ENCODE results near the gene POTEG. TPM values are rescaled to one million over a fixed set of nuclear protein-coding genes. Genes with fewer than 3 reads are reported as not detected.
"Not testable (repeated sequence)": the region's sequence is repeated elsewhere in the genome, so short reads cannot be mapped to it uniquely, and the experiment has no call there.

The POTEG gene
- total RNA-seq = not detected
- long read RNA-seq = 0 reads

- H3K9me3 ChIP-seq (replicated peaks); intact Hi-C loops (cut with micrococcal nuclease); H3K27ac ChIP-seq (replicated peaks); H3K36me3 ChIP-seq; H3K27me3 ChIP-seq (ENCODE audit: low read depth); H3K4me1 ChIP-seq; H3K4me3 ChIP-seq; DNase-seq: not testable (repeated sequence)
Measured at GRCh38 chr14:19434241-19434640, at the start of gene POTEG. Gene POTEG, minus strand, starts transcription at chr14:19434341. Its CDS starts 52 bp downstream, at chr14:19434289.

- H3K36me3 ChIP-seq; H3K4me1 ChIP-seq; H3K4me3 ChIP-seq; intact Hi-C loops (cut with micrococcal nuclease); H3K9me3 ChIP-seq (replicated peaks); H3K27ac ChIP-seq (replicated peaks); DNase-seq; H3K27me3 ChIP-seq (ENCODE audit: low read depth): not testable (repeated sequence)
Measured at GRCh38 chr14:19482093-19482492, 48.0 kb upstream of the POTEG start.

- DNase-seq; H3K27me3 ChIP-seq (ENCODE audit: low read depth); H3K36me3 ChIP-seq; H3K4me1 ChIP-seq; H3K9me3 ChIP-seq (replicated peaks); H3K27ac ChIP-seq (replicated peaks); H3K4me3 ChIP-seq; intact Hi-C loops (cut with micrococcal nuclease): not testable (repeated sequence)
Measured at GRCh38 chr14:19481421-19481820, 47.3 kb upstream of the POTEG start.

- H3K36me3 ChIP-seq; H3K27me3 ChIP-seq (ENCODE audit: low read depth); H3K27ac ChIP-seq (replicated peaks); H3K4me3 ChIP-seq; H3K9me3 ChIP-seq (replicated peaks); H3K4me1 ChIP-seq; DNase-seq; intact Hi-C loops (cut with micrococcal nuclease): not testable (repeated sequence)
Measured at GRCh38 chr14:19480491-19480890, 46.4 kb upstream of the POTEG start.

- H3K27me3 ChIP-seq (ENCODE audit: low read depth); H3K9me3 ChIP-seq (replicated peaks); DNase-seq; H3K36me3 ChIP-seq; H3K4me1 ChIP-seq; H3K27ac ChIP-seq (replicated peaks); intact Hi-C loops (cut with micrococcal nuclease); H3K4me3 ChIP-seq: not testable (repeated sequence)
Measured at GRCh38 chr14:19445761-19446160, 11.6 kb upstream of the POTEG start.

GRCh38 chr14:19439826-19440225 is 5.7 kb upstream of the POTEG start:
- H3K36me3 ChIP-seq; DNase-seq; H3K4me3 ChIP-seq; H3K27me3 ChIP-seq (ENCODE audit: low read depth); H3K9me3 ChIP-seq (replicated peaks); H3K4me1 ChIP-seq; H3K27ac ChIP-seq (replicated peaks); intact Hi-C loops (cut with micrococcal nuclease): not testable (repeated sequence)

- H3K27ac ChIP-seq (replicated peaks); DNase-seq; H3K9me3 ChIP-seq (replicated peaks); H3K4me3 ChIP-seq; intact Hi-C loops (cut with micrococcal nuclease); H3K27me3 ChIP-seq (ENCODE audit: low read depth); H3K36me3 ChIP-seq; H3K4me1 ChIP-seq: not testable (repeated sequence)
Measured at GRCh38 chr14:19439219-19439618, 5.1 kb upstream of the POTEG start.

GRCh38 chr14:19437126-19437443 is 2.9 kb upstream of the POTEG start:
- intact Hi-C loops (cut with micrococcal nuclease); H3K27ac ChIP-seq (replicated peaks); H3K27me3 ChIP-seq (ENCODE audit: low read depth); H3K4me3 ChIP-seq; H3K4me1 ChIP-seq; H3K9me3 ChIP-seq (replicated peaks); H3K36me3 ChIP-seq; DNase-seq: not testable (repeated sequence)

GRCh38 chr14:19436311-19437125 is 2.4 kb upstream of the POTEG start:
- H3K9me3 ChIP-seq (replicated peaks); H3K27me3 ChIP-seq (ENCODE audit: low read depth); H3K4me1 ChIP-seq; H3K36me3 ChIP-seq; intact Hi-C loops (cut with micrococcal nuclease); H3K27ac ChIP-seq (replicated peaks); H3K4me3 ChIP-seq; DNase-seq: not testable (repeated sequence)

GRCh38 chr14:19435852-19436251 is 1.7 kb upstream of the POTEG start:
- H3K4me1 ChIP-seq; H3K36me3 ChIP-seq; H3K27ac ChIP-seq (replicated peaks); H3K27me3 ChIP-seq (ENCODE audit: low read depth); H3K4me3 ChIP-seq; intact Hi-C loops (cut with micrococcal nuclease); H3K9me3 ChIP-seq (replicated peaks); DNase-seq: not testable (repeated sequence)

GRCh38 chr14:19434891-19435290 is 750 bp upstream of the POTEG start:
- H3K4me3 ChIP-seq; H3K4me1 ChIP-seq; intact Hi-C loops (cut with micrococcal nuclease); H3K27me3 ChIP-seq (ENCODE audit: low read depth); H3K9me3 ChIP-seq (replicated peaks); H3K27ac ChIP-seq (replicated peaks); H3K36me3 ChIP-seq: not testable (repeated sequence)
- peak; percentile 7 for DNase-seq

GRCh38 chr14:19433765-19434164 is 376 bp downstream of the POTEG start:
- H3K27ac ChIP-seq (replicated peaks); H3K9me3 ChIP-seq (replicated peaks); H3K4me1 ChIP-seq; DNase-seq; H3K4me3 ChIP-seq; H3K36me3 ChIP-seq; H3K27me3 ChIP-seq (ENCODE audit: low read depth); intact Hi-C loops (cut with micrococcal nuclease): not testable (repeated sequence)

- intact Hi-C loops (cut with micrococcal nuclease); H3K4me3 ChIP-seq; H3K4me1 ChIP-seq; H3K9me3 ChIP-seq (replicated peaks); DNase-seq; H3K27ac ChIP-seq (replicated peaks); H3K36me3 ChIP-seq; H3K27me3 ChIP-seq (ENCODE audit: low read depth): not testable (repeated sequence)
Measured at GRCh38 chr14:19408519-19408918, 25.6 kb downstream of the POTEG start.

GRCh38 chr14:19402097-19402496 is 32.0 kb downstream of the POTEG start:
- H3K27ac ChIP-seq (replicated peaks); H3K9me3 ChIP-seq (replicated peaks); H3K4me1 ChIP-seq; H3K4me3 ChIP-seq; DNase-seq; intact Hi-C loops (cut with micrococcal nuclease); H3K36me3 ChIP-seq; H3K27me3 ChIP-seq (ENCODE audit: low read depth): not testable (repeated sequence)
